K562 (cell line): ENCODE measurements around the gene BLTP3B. TPM values are rescaled to one million over a fixed set of nuclear protein-coding genes. Genes with fewer than 3 reads are reported as not detected.

ENCODE experiments used
- ATAC-seq: fragments of 200-7000 bp; cut with Tn5 transposase; 3 replicates; pipeline ENCODE4 v1.9.1; 2020; ENCODE audit warnings: moderate library complexity
- BruUV-seq: library from RNA; stranded (reverse); fragments of 400-500 nt; replicated peaks from 2 replicates; lab custom pipeline; 2021; lab: Mats Ljungman, UMichigan
- CTCF ChIA-PET: fragments of 300-600 bp; formaldehyde crosslinking; extraction: SDS; loops from one replicate; lab custom pipeline; 2021; ENCODE audit warnings: low intra/inter-chr PET ratio; lab: Yijun Ruan, JAX
- POLR2A ChIA-PET: fragments of 300-600, 350-650 bp; sonication (Branson Sonifier 250); formaldehyde crosslinking; extraction: SDS; loops from one replicate; lab custom pipeline; 2021; ENCODE audit warnings: antibody characterized with exemption, inconsistent platforms; lab: Yijun Ruan, JAX
- DNase-seq, 4 experiments: peaks; one replicate each; pipeline versions ENCODE4 v3.0.0 to v3.0.0-alpha.2; 2011 to 2018; ENCODE audit warnings: low spot score in 3 of 4, mixed read lengths in 3 of 4; ENCODE audit errors: extremely low read depth in 1 of 4
- FAIRE-seq: peaks from 2 replicates; lab custom pipeline; 2011; peaks lifted over from hg19 to GRCh38; lab: Jason Lieb, UNC
- H2AFZ ChIP-seq: 2 replicates; pipeline ENCODE4 v1.6.0; 2011; ENCODE audit warnings: low read depth, low read length, control low read depth, inconsistent platforms
- H3K27ac ChIP-seq: fragments of 200-600 bp; 3 replicates; pipeline ENCODE4 v1.8.0; 2011; ENCODE audit warnings: low read depth, mild to moderate bottlenecking, control low read depth, inconsistent platforms, low read length, moderate library complexity, mixed read lengths; ENCODE audit errors: extremely low read depth
- H3K27me3 ChIP-seq, 2 experiments: fragments of 300-600 bp in 1 of 2; 2 replicates in 1 of 2; 3 replicates in 1 of 2; pipeline versions ENCODE4 v1.6.0 to v1.8.0; 2011; ENCODE audit warnings: inconsistent platforms in 2 of 2, low read length in 2 of 2, mild to moderate bottlenecking in 1 of 2, mixed read lengths in 1 of 2, moderate library complexity in 1 of 2; ENCODE audit not compliant: control insufficient read depth in 2 of 2, insufficient read depth in 2 of 2
- H3K36me3 ChIP-seq: fragments of 300-600 bp; 3 replicates; pipeline ENCODE4 v1.8.0; 2011; ENCODE audit warnings: mild to moderate bottlenecking, low read length, inconsistent platforms; ENCODE audit not compliant: control insufficient read depth, insufficient read depth
- H3K4me1 ChIP-seq, 2 experiments: fragments of 200-600 bp in 1 of 2; replicated peaks in 1 of 2; 2 replicates in 1 of 2; 3 replicates in 1 of 2; pipeline versions ENCODE4 v1.5.1 to v1.8.0; 2011; ENCODE audit warnings: inconsistent platforms in 2 of 2, low read length in 2 of 2, mild to moderate bottlenecking in 1 of 2, mixed read lengths in 1 of 2, moderate library complexity in 1 of 2; ENCODE audit not compliant: control insufficient read depth in 2 of 2, insufficient read depth in 2 of 2
- H3K4me2 ChIP-seq: 2 replicates; pipeline ENCODE4 v1.6.1; 2011; ENCODE audit warnings: low read length, control low read depth, inconsistent platforms, mixed read lengths; ENCODE audit not compliant: insufficient read depth
- H3K4me3 ChIP-seq: fragments of 200-600 bp; sonication (generic), shearing (Covaris generic); 2 replicates; pipeline ENCODE4 v1.5.1; 2016; ENCODE audit warnings: control low read depth, inconsistent platforms
- H3K79me2 ChIP-seq: fragments of 200-600 bp; 3 replicates; pipeline ENCODE4 v1.8.0; 2011; ENCODE audit warnings: low read length, inconsistent platforms; ENCODE audit not compliant: control insufficient read depth, insufficient read depth
- H3K9ac ChIP-seq, 2 experiments: 2 replicates each; pipeline versions ENCODE4 v1.6.0 to v1.6.1; 2011; ENCODE audit warnings: low read depth in 2 of 2, low read length in 2 of 2, control low read depth in 1 of 2, inconsistent platforms in 1 of 2, mild to moderate bottlenecking in 1 of 2, mixed read lengths in 1 of 2; ENCODE audit not compliant: insufficient read depth in 1 of 2
- H3K9me1 ChIP-seq: one replicate; pipeline ENCODE4 v1.6.0; 2011; ENCODE audit warnings: inconsistent platforms, mild to moderate bottlenecking, low read length, moderate library complexity; ENCODE audit not compliant: control insufficient read depth, insufficient read depth
- H3K9me3 ChIP-seq: replicated peaks from 2 replicates; pipeline ENCODE4 v1.5.1; 2011; ENCODE audit warnings: low read depth, low read length, inconsistent platforms; ENCODE audit not compliant: control insufficient read depth, insufficient read depth
- H4K20me1 ChIP-seq: replicated peaks from 2 replicates; pipeline ENCODE4 v1.6.1; 2011; ENCODE audit warnings: low read length, inconsistent platforms, mixed read lengths; ENCODE audit not compliant: control insufficient read depth, insufficient read depth
- CBX3 ChIP-seq, 2 experiments: IDR thresholded peaks; 1 replicate in 1 of 2; 2 replicates in 1 of 2; pipeline ENCODE4 v1.6.1; 2012; ENCODE audit warnings: inconsistent platforms in 2 of 2, low read length in 2 of 2, borderline replicate concordance in 1 of 2, control low read depth in 1 of 2
- CEBPZ ChIP-seq: fragments of 150-350 bp; IDR thresholded peaks from 2 replicates; pipeline ENCODE4 v1.6.1; 2014; ENCODE audit warnings: low read depth, mild to moderate bottlenecking, low read length, borderline replicate concordance
- CTBP1 ChIP-seq: fragments of 450-650 bp; IDR thresholded peaks from 2 replicates; pipeline ENCODE4 v1.6.1; 2016; ENCODE audit warnings: borderline replicate concordance
- MXD1 ChIP-seq: fragments of 250-450 bp; sonication (Bioruptor Pico); IDR thresholded peaks from 2 replicates; pipeline ENCODE4 v1.8.0; 2021; ENCODE audit warnings: borderline replicate concordance, mild to moderate bottlenecking, moderate library complexity; ENCODE audit not compliant: poor library complexity, severe bottlenecking
- SMARCE1 ChIP-seq: fragments of 450-650 bp; IDR thresholded peaks from 2 replicates; pipeline ENCODE4 v1.7.1; 2016; ENCODE audit warnings: mild to moderate bottlenecking
- ZNF707 ChIP-seq: fragments of 250-450 bp; sonication (Bioruptor Pico); conservative IDR thresholded peaks from 2 replicates; pipeline ENCODE4 v1.8.0; 2022; ENCODE audit warnings: inconsistent platforms, mild to moderate bottlenecking, moderate library complexity
- WGBS: fragments of 100-300 bp; shearing (Covaris generic); methylation state at CpG from one replicate; pipeline ENCODE4 v1.1.6; 2016; ENCODE audit warnings: low coverage, mixed read lengths; ENCODE audit not compliant: insufficient coverage; ENCODE audit errors: missing lambda C conversion rate; 5-methylcytosine and 5-hydroxymethylcytosine counted together
- in situ Hi-C: fragments of 300-500 bp; cut with MboI; formaldehyde crosslinking; loops from 4 replicates; pipeline ENCODE4 v1.15.0; 2018; ENCODE audit warnings: inconsistent platforms, mixed read lengths
- intact Hi-C: fragments of 100-400 bp; cut with micrococcal nuclease; formaldehyde crosslinking; loops from 2 replicates; pipeline ENCODE4 v1.14.2; 2022
- polyA plus RNA-seq, 8 experiments: library from polyadenylated mRNA; depleted of rRNA in 4 of 8; stranded (reverse) in 5 of 8; unstranded in 3 of 8; fragments of >200 nt; fragmentation: Nextera tagmentation in 2 of 8; fragmentation: Illumina TruSeq in 1 of 8; extraction: Ambion mirVana in 2 of 8; extraction: Trizol in 1 of 8; gene quantifications; 2 replicates each; pipeline versions ENCODE4 v1.2.1 to v1.2.3, GENCODE V29; 2011 to 2014; ENCODE audit warnings: inconsistent platforms in 1 of 8, missing spikeins in 1 of 8
- total RNA-seq, 7 experiments: library from RNA; depleted of rRNA in 6 of 7; stranded (reverse); fragments of >200 nt in 6 of 7; fragmentation: Illumina TruSeq in 2 of 7; extraction: Trizol in 2 of 7; gene quantifications; 2 replicates each; pipeline versions ENCODE4 v1.2.1 to v1.2.3, GENCODE V29; 2011 to 2021; ENCODE audit warnings: low replicate concordance in 1 of 7

The BLTP3B gene
- total and polyA plus RNA-seq, 9 of the 15 experiments (the other 6 are each of a cell fraction or from before 2014, with no cell fraction given), result 3.9 to 27.4 (median 19.7) TPM

- TF ChIP-seq CEBPZ, result no peak
Observed at GRCh38 chr12:100186071-100186470, 43.4 kb upstream of the BLTP3B start (continued).

GRCh38 chr12:100185361-100185894, 42.8 kb upstream of the BLTP3B start:
- H3K4me1 ChIP-seq, result no peaks in the 10 kb centered on the region; a peak in 1 of 5 replicates
- H3K9me1 ChIP-seq, result no peaks in the 10 kb centered on the region
- peak; percentile 48 for FAIRE-seq
- H2AFZ ChIP-seq, result no peak overlapping the region
- BruUV-seq, result no TSS peak
- H3K9me3 ChIP-seq, result no peaks in the 10 kb centered on the region
- WGBS, result 62% methylated on average over 5 of the region's 5 CpGs
- no peak overlapping the region; a peak in 1 of 4 replicates for H3K9ac ChIP-seq
- no peaks in the 10 kb centered on the region for H4K20me1 ChIP-seq
- no peaks in the 10 kb centered on the region for H3K79me2 ChIP-seq
- no peak overlapping the region for H3K4me2 ChIP-seq
- no peak for DNase-seq
- no peak overlapping the region for H3K4me3 ChIP-seq
- intact Hi-C loops (no loop called here), in situ Hi-C loops (no loop called here)
- CTCF ChIA-PET, result no interaction called here
- H3K27ac ChIP-seq, result no peak overlapping the region
- TF ChIP-seq ZNF707 (CRISPR knock-in tag) (no peak), SMARCE1 (no peak), CBX3 (IDR thresholded peaks at IDR 0.05; ENCODE audit: borderline replicate concordance in 1 of 2, low read length in 2 of 2) (no peak), CTBP1 (no peak), MXD1 (CRISPR knock-in tag) (no peak)
- H3K36me3 ChIP-seq, result peaks cover 3% of the 10 kb centered on the region; the same call in 1 of the 3 replicates
- ATAC-seq, result no peak; the same call in 2 of the 3 replicates
- no peaks in the 10 kb centered on the region; a peak in 1 of 5 replicates for H3K27me3 ChIP-seq
- POLR2A ChIA-PET, result no interaction called here
